ENCODE measurements around the gene ZNF654. TPM values are rescaled to one million over a fixed set of nuclear protein-coding genes. Genes with fewer than 3 reads are reported as not detected.

The ZNF654 gene
- total and polyA plus RNA-seq, 2 of the 13 experiments (the other 11 are each of a cell fraction or from before 2014, with no cell fraction given): 1.8 to 4.1 TPM

- TF ChIP-seq ZBTB49 (CRISPR knock-in tag; IDR thresholded peaks at IDR 0.05; ENCODE audit: borderline replicate concordance): no peak
- peak; percentile 67; the same call in 1 of the 2 replicates for TF ChIP-seq KMT2A (CRISPR knock-in tag; IDR thresholded peaks at IDR 0.05)
- no peak for TF ChIP-seq ZNF7 (CRISPR knock-in tag; IDR thresholded peaks at IDR 0.05)
- TF ChIP-seq IKZF5 (CRISPR knock-in tag; IDR thresholded peaks at IDR 0.05): peak; percentile 27; the same call in 1 of the 2 replicates
- TF ChIP-seq ZNF776 (CRISPR knock-in tag; IDR thresholded peaks at IDR 0.05): peak; percentile 67; the same call in 1 of the 2 replicates
- no peak for TF ChIP-seq ZFYVE20 (CRISPR knock-in tag; IDR thresholded peaks at IDR 0.05; ENCODE audit: borderline replicate concordance, low read depth)
- TF ChIP-seq ZNF512B (CRISPR knock-in tag; IDR thresholded peaks at IDR 0.05; ENCODE audit: borderline replicate concordance): no peak
- no peak for TF ChIP-seq ZNF484 (CRISPR knock-in tag; IDR thresholded peaks at IDR 0.05; ENCODE audit: borderline replicate concordance, low read depth)
- no peak for TF ChIP-seq ZNF549 (CRISPR knock-in tag; IDR thresholded peaks at IDR 0.05)
- TF ChIP-seq ZNF280B (CRISPR knock-in tag; IDR thresholded peaks at IDR 0.05; ENCODE audit: borderline replicate concordance): no peak; the same call in 1 of the 2 replicates
- TF ChIP-seq ZFP90 (CRISPR knock-in tag; IDR thresholded peaks at IDR 0.05; ENCODE audit: borderline replicate concordance): peak; percentile 77; the same call in 1 of the 2 replicates
- TF ChIP-seq CEBPB (IDR thresholded peaks at IDR 0.05; ENCODE audit: borderline replicate concordance, low read depth, low read length): no peak
- peak; percentile 23; the same call in 1 of the 2 replicates for TF ChIP-seq ZNF772 (CRISPR knock-in tag; IDR thresholded peaks at IDR 0.05)
- peak; percentile 68; the same call in 1 of the 2 replicates for TF ChIP-seq ARID2 (CRISPR knock-in tag; IDR thresholded peaks at IDR 0.05; ENCODE audit: borderline replicate concordance)
- TF ChIP-seq MATR3 (CRISPR knock-in tag; IDR thresholded peaks at IDR 0.05): no peak
These were observed at the start of gene ZNF654, which contains the start of gene CGGBP1 (continued) for GRCh38 chr3:88058581-88059379.

Data from HepG2 (cell line).